PC-3 (cell line): ENCODE data around the gene SERPINA4. TPM values are rescaled to one million over a fixed set of nuclear protein-coding genes. Genes with fewer than 3 reads are reported as not detected.

Experiments used
- ATAC-seq: fragments of 200-7000 bp; cut with Tn5 transposase; 2 replicates; pipeline ENCODE4 v1.9.1; 2020; ENCODE audit warnings: mild to moderate bottlenecking, moderate library complexity
- Bru-seq: library from RNA; stranded (reverse); fragments of 400-500 nt; gene quantifications from one replicate; lab custom pipeline; 2021; lab: Mats Ljungman, UMichigan
- BruChase-seq, 2 experiments: library from RNA; stranded (reverse); fragments of 400-500 nt; gene quantifications; one replicate each; lab custom pipeline; 2021; lab: Mats Ljungman, UMichigan
- BruUV-seq: library from RNA; stranded (reverse); fragments of 400-500 nt; replicated peaks from 2 replicates; lab custom pipeline; 2021; lab: Mats Ljungman, UMichigan
- CTCF ChIA-PET: fragments of 300-600 bp; sonication (Branson Sonifier 250); formaldehyde crosslinking; loops from one replicate; lab custom pipeline; 2022; ENCODE audit warnings: antibody characterized with exemption; lab: Charles Lee
- POLR2A ChIA-PET: fragments of 300-600 bp; sonication (Branson Sonifier 250); formaldehyde crosslinking; loops from one replicate; lab custom pipeline; 2022; ENCODE audit warnings: antibody characterized with exemption; ENCODE audit not compliant: unreplicated experiment; lab: Charles Lee
- DNase-seq: peaks from one replicate; pipeline ENCODE4 v3.0.0-alpha.2; 2015
- H2AFZ ChIP-seq: fragments of 300-600 bp; sonication (generic); 2 replicates; pipeline ENCODE4 v1.6.0; 2016; ENCODE audit warnings: antibody characterized with exemption, low read length
- H3F3A ChIP-seq: fragments of 300-600 bp; sonication (generic); one replicate; pipeline ENCODE4 v1.6.0; 2017; ENCODE audit warnings: antibody characterized with exemption, low read length, control low read depth, mild to moderate bottlenecking; ENCODE audit not compliant: unreplicated experiment
- H3K27ac ChIP-seq: fragments of 300-600 bp; sonication (generic); 2 replicates; pipeline ENCODE4 v1.5.1; 2016; ENCODE audit warnings: mild to moderate bottlenecking, low read length
- H3K27me3 ChIP-seq: fragments of 300-600 bp; sonication (generic); 2 replicates; pipeline ENCODE4 v1.6.1; 2016; ENCODE audit warnings: low read length, mixed read lengths
- H3K36me3 ChIP-seq: fragments of 300-600 bp; sonication (generic); 2 replicates; pipeline ENCODE4 v1.6.1; 2016; ENCODE audit warnings: low read depth, mixed run types, low read length, mixed read lengths
- H3K4me1 ChIP-seq: fragments of 300-600 bp; sonication (generic); 2 replicates; pipeline ENCODE4 v1.5.1; 2016; ENCODE audit warnings: low read length; ENCODE audit not compliant: insufficient read depth
- H3K4me2 ChIP-seq: fragments of 300-600 bp; sonication (generic); 2 replicates; pipeline ENCODE4 v1.6.0; 2016; ENCODE audit warnings: low read length
- H3K4me3 ChIP-seq: fragments of 300-600 bp; sonication (generic); 2 replicates; pipeline ENCODE4 v1.5.1; 2016; ENCODE audit warnings: mild to moderate bottlenecking, low read length, mixed read lengths
- H3K79me2 ChIP-seq: fragments of 300-600 bp; sonication (generic); 2 replicates; pipeline ENCODE4 v1.6.1; 2017; ENCODE audit warnings: low read length, mixed read lengths
- H3K9ac ChIP-seq: fragments of 300-600 bp; sonication (generic); 2 replicates; pipeline ENCODE4 v1.6.0; 2016; ENCODE audit warnings: mild to moderate bottlenecking, low read length
- H3K9me2 ChIP-seq: fragments of 300-600 bp; sonication (generic); replicated peaks from 2 replicates; pipeline ENCODE4 v1.6.1; 2016; ENCODE audit warnings: mixed run types, low read length, mixed read lengths
- H3K9me3 ChIP-seq: fragments of 300-600 bp; sonication (generic); 2 replicates; pipeline ENCODE4 v1.6.1; 2016; ENCODE audit warnings: low read length, mixed read lengths
- H4K20me1 ChIP-seq: fragments of 300-600 bp; sonication (generic); 2 replicates; pipeline ENCODE4 v1.6.1; 2016; ENCODE audit warnings: low read length, mixed read lengths
- CTCF ChIP-seq: fragments of 300-600 bp; sonication (generic); conservative IDR thresholded peaks from 2 replicates; pipeline ENCODE4 v1.5.1; 2017; ENCODE audit warnings: antibody characterized with exemption, low read depth, mild to moderate bottlenecking, low read length
- EZH2 ChIP-seq: fragments of 300-600 bp; sonication (generic); IDR thresholded peaks from one replicate; pipeline ENCODE4 v1.6.1; 2017; ENCODE audit warnings: antibody characterized with exemption, mild to moderate bottlenecking, low read length; ENCODE audit not compliant: unreplicated experiment
- EZH2phosphoT487 ChIP-seq: fragments of 300-600 bp; sonication (generic); IDR thresholded peaks from 2 replicates; pipeline ENCODE4 v1.6.1; 2018; ENCODE audit warnings: mild to moderate bottlenecking, antibody characterized with exemption, low read length, borderline replicate concordance
- intact Hi-C: fragments of 100-400 bp; cut with micrococcal nuclease; formaldehyde crosslinking; loops from 2 replicates; pipeline ENCODE4 v1.9.0; 2023
- long read RNA-seq: library from polyadenylated mRNA; unstranded; transcript quantifications from one replicate; pipeline ENCODE4 v2.0.0, GENCODE V29; 2021; ENCODE audit not compliant: unreplicated experiment
- total RNA-seq: library from RNA; depleted of rRNA; stranded (reverse); fragments of >200 nt; gene quantifications from 2 replicates; pipeline ENCODE4 v1.2.3, GENCODE V29; 2014; rRNA removed

SERPINA4 gene
- total RNA-seq = not detected in 2 replicates
- not detected for Bru-seq, nascent RNA
- BruChase-seq, experiment 1, labeled RNA remaining after a 6-hour chase = not detected
- not detected for BruChase-seq, experiment 2, labeled RNA remaining after a 2-hour chase
- long read RNA-seq = 0 reads

GRCh38 chr14:94560751-94561655, at the start of gene SERPINA4:
TSS of gene SERPINA4 (plus strand) at chr14:94561442. CDS start at chr14:94563483, 2,041 bp downstream.
- Histone ChIP-seq H3K9me3 (no peaks in the 10 kb centered on the region), H3K4me3 (no peak within 1 kb of the TSS), H3K79me2 (no peaks in the 10 kb centered on the region), H3K27me3 (no peaks in the 10 kb centered on the region), H3K4me2 (no peak within 1 kb of the TSS), H2AFZ (no peak within 1 kb of the TSS), H3K27ac (no peak within 1 kb of the TSS), H3K9ac (no peak within 1 kb of the TSS), H4K20me1 (no peaks in the 10 kb centered on the region), H3F3A (no peaks in the 10 kb centered on the region), H3K4me1 (no peaks in the 10 kb centered on the region), H3K36me3 (no peaks in the 10 kb centered on the region), H3K9me2 (no peaks in the 10 kb centered on the region)
- intact Hi-C loops = no loop called here
- CTCF ChIA-PET = no interaction called here
- ATAC-seq (no peak), DNase-seq (no peak)
- TF ChIP-seq EZH2phosphoT487 (no peak), EZH2 (no peak)
- POLR2A ChIA-PET = no interaction called here
- BruUV-seq = no TSS peak

- Histone ChIP-seq H3K27ac (no peak overlapping the region), H3K36me3 (no peaks in the 10 kb centered on the region), H3K9me2 (no peaks in the 10 kb centered on the region), H3K9me3 (no peaks in the 10 kb centered on the region), H3K27me3 (peaks cover 7% of the 10 kb centered on the region; the same call in 1 of the 2 replicates), H3F3A (no peaks in the 10 kb centered on the region), H4K20me1 (no peaks in the 10 kb centered on the region), H3K4me3 (no peak overlapping the region), H3K4me1 (no peaks in the 10 kb centered on the region), H3K79me2 (no peaks in the 10 kb centered on the region), H2AFZ (no peak overlapping the region), H3K4me2 (no peak overlapping the region), H3K9ac (no peak overlapping the region)
- CTCF ChIA-PET = no interaction called here
- intact Hi-C loops = no loop called here
- no peak for DNase-seq
- no peak for TF ChIP-seq EZH2
- TF ChIP-seq EZH2phosphoT487 = no peak
- TF ChIP-seq CTCF = no peak
- BruUV-seq = no TSS peak
- POLR2A ChIA-PET = no interaction called here
- ATAC-seq = no peak
Measured at GRCh38 chr14:94514351-94514750, 46.9 kb upstream of the SERPINA4 start.

- H3K4me2 ChIP-seq = no peak overlapping the region
- DNase-seq (no peak), ATAC-seq (no peak)
- H2AFZ ChIP-seq = no peak overlapping the region
- no TSS peak for BruUV-seq
- no peaks in the 10 kb centered on the region for H3K9me2 ChIP-seq
- no peak overlapping the region for H3K27ac ChIP-seq
- intact Hi-C loops = no loop called here
- no peaks in the 10 kb centered on the region for H3K36me3 ChIP-seq
- ChIA-PET CTCF (no interaction called here), POLR2A (no interaction called here)
- no peak for TF ChIP-seq EZH2phosphoT487
- TF ChIP-seq CTCF = no peak
- no peak for TF ChIP-seq EZH2
- H3K9ac ChIP-seq = no peak overlapping the region
- H3K4me1 ChIP-seq = no peaks in the 10 kb centered on the region
- peaks cover 7% of the 10 kb centered on the region; the same call in 1 of the 2 replicates for H3K27me3 ChIP-seq
- H3K79me2 ChIP-seq = no peaks in the 10 kb centered on the region
- H4K20me1 ChIP-seq = no peaks in the 10 kb centered on the region
- no peaks in the 10 kb centered on the region for H3K9me3 ChIP-seq
- no peaks in the 10 kb centered on the region for H3F3A ChIP-seq
- no peak overlapping the region for H3K4me3 ChIP-seq
Measured at GRCh38 chr14:94515426-94515825, 45.8 kb upstream of the SERPINA4 start.
